B cell (primary cell): ENCODE data around the gene ATAD3A. TPM values are rescaled to one million over a fixed set of nuclear protein-coding genes. Genes with fewer than 3 reads are reported as not detected.
"Not testable (repeated sequence)": the region's sequence is repeated elsewhere in the genome, so short reads cannot be mapped to it uniquely, and the experiment has no call there.

ENCODE experiments used
- ATAC-seq: fragments of 200-7000 bp; cut with Tn5 transposase; one replicate; pipeline ENCODE4 v1.10.0; 2021; ENCODE audit warnings: low read depth, mild to moderate bottlenecking, moderate number of reproducible peaks, moderate library complexity
- CTCF ChIA-PET: fragments of 350-600 bp; sonication (Branson Sonifier 250); formaldehyde crosslinking; loops from one replicate; lab custom pipeline; 2021; ENCODE audit warnings: antibody characterized with exemption, inconsistent platforms; lab: Charles Lee
- POLR2A ChIA-PET: fragments of 350-600 bp; sonication (Branson Sonifier 250); formaldehyde crosslinking; loops from one replicate; lab custom pipeline; 2021; ENCODE audit warnings: antibody characterized with exemption; lab: Charles Lee
- DNase-seq: peaks from one replicate; pipeline ENCODE4 v3.0.0; 2013
- H2AFZ ChIP-seq: 2 replicates; pipeline ENCODE4 v1.6.1; 2012; ENCODE audit warnings: mild to moderate bottlenecking, low read depth, low read length; ENCODE audit not compliant: insufficient read depth, poor library complexity, severe bottlenecking
- H3K27ac ChIP-seq, 2 donors: 1 replicate in 1 of 2; 2 replicates in 1 of 2; pipeline ENCODE4 v1.5.1; 2012 to 2013; ENCODE audit warnings: low read length in 2 of 2, mild to moderate bottlenecking in 2 of 2, moderate library complexity in 1 of 2
- H3K27me3 ChIP-seq, 4 experiments: fragments of 200-600 bp in 1 of 4; sonication (generic) in 1 of 4; replicated peaks in 1 of 4; 1 replicate in 2 of 4; 2 replicates in 2 of 4; pipeline versions ENCODE4 v1.6.1 to v1.7.0; 2013 to 2016; ENCODE audit warnings: low read length in 3 of 4, mild to moderate bottlenecking in 2 of 4, mixed read lengths in 1 of 4, moderate library complexity in 1 of 4; ENCODE audit not compliant: insufficient read depth in 4 of 4, control insufficient read depth in 3 of 4; ENCODE audit errors: control extremely low read depth in 1 of 4
- H3K36me3 ChIP-seq, 2 experiments: replicated peaks in 1 of 2; 1 replicate in 1 of 2; 2 replicates in 1 of 2; pipeline versions ENCODE4 v1.6.1 to v1.7.1; 2013; ENCODE audit warnings: low read length in 1 of 2; ENCODE audit not compliant: insufficient read depth in 2 of 2, control insufficient read depth in 1 of 2; ENCODE audit errors: control extremely low read depth in 1 of 2, extremely low read depth in 1 of 2
- H3K4me1 ChIP-seq, 2 donors: fragments of 200-600 bp in 1 of 2; sonication (generic) in 1 of 2; 1 replicate in 1 of 2; 2 replicates in 1 of 2; pipeline versions ENCODE4 v1.5.1 to v1.6.1; 2013 to 2017; ENCODE audit warnings: low read length in 2 of 2; ENCODE audit not compliant: control insufficient read depth in 2 of 2, insufficient read depth in 2 of 2
- H3K4me2 ChIP-seq: replicated peaks from 2 replicates; pipeline ENCODE3; 2012; ENCODE audit warnings: mild to moderate bottlenecking, low read depth, low read length; ENCODE audit not compliant: poor library complexity, severe bottlenecking
- H3K4me3 ChIP-seq, 5 experiments: fragments of 200-600 bp in 1 of 5; sonication (generic) in 1 of 5; 1 replicate in 3 of 5; 2 replicates in 2 of 5; pipeline versions ENCODE4 v1.5.1 to v1.7.0; 2011 to 2016; ENCODE audit warnings: low read length in 4 of 5, mild to moderate bottlenecking in 4 of 5, low read depth in 2 of 5, control low read depth in 1 of 5, moderate library complexity in 1 of 5; ENCODE audit not compliant: insufficient read depth in 1 of 5; ENCODE audit errors: control extremely low read depth in 1 of 5, extremely low read depth in 1 of 5
- H3K79me2 ChIP-seq: fragments of 200-600 bp; sonication (generic); one replicate; pipeline ENCODE4 v1.6.0; 2016; ENCODE audit warnings: low read length; ENCODE audit not compliant: control insufficient read depth, insufficient read depth
- H3K9ac ChIP-seq: fragments of 200-600 bp; sonication (generic); 2 replicates; pipeline ENCODE4 v1.6.1; 2017; ENCODE audit warnings: mild to moderate bottlenecking, low read length, moderate library complexity
- H3K9me3 ChIP-seq, 3 donors: one replicate each; pipeline versions ENCODE4 v1.6.1 to v1.7.1; 2013; ENCODE audit warnings: low read length in 2 of 3; ENCODE audit not compliant: control insufficient read depth in 2 of 3, insufficient read depth in 1 of 3; ENCODE audit errors: control extremely low read depth in 1 of 3
- H4K20me1 ChIP-seq: 2 replicates; pipeline ENCODE4 v1.6.0; 2012; ENCODE audit warnings: mild to moderate bottlenecking, low read length; ENCODE audit not compliant: insufficient read depth, control insufficient read depth, poor library complexity, severe bottlenecking
- H3K27ac Mint-ChIP-seq: one replicate; pipeline ENCODE4 v1.8.0; 2021; ENCODE audit warnings: mixed read lengths
- H3K27me3 Mint-ChIP-seq: one replicate; pipeline ENCODE4 v1.8.0; 2021; ENCODE audit warnings: mixed read lengths
- H3K4me1 Mint-ChIP-seq: one replicate; pipeline ENCODE4 v1.8.0; 2021; ENCODE audit warnings: mixed read lengths
- H3K4me3 Mint-ChIP-seq: one replicate; pipeline ENCODE4 v1.8.0; 2021; ENCODE audit warnings: mixed read lengths
- H3K9me3 Mint-ChIP-seq: one replicate; pipeline ENCODE4 v1.8.0; 2022; ENCODE audit warnings: mixed read lengths; ENCODE audit not compliant: insufficient read depth
- CTCF ChIP-seq: fragments of 200-600 bp; IDR thresholded peaks from one replicate; pipeline ENCODE4 v1.8.0; 2022; ENCODE audit warnings: antibody characterized with exemption, mild to moderate bottlenecking
- EZH2 ChIP-seq: IDR thresholded peaks from 2 replicates; pipeline ENCODE4 v1.6.1; 2012; ENCODE audit warnings: borderline replicate concordance, low read depth, mild to moderate bottlenecking, moderate library complexity, low read length; ENCODE audit not compliant: insufficient read depth, poor library complexity, severe bottlenecking
- WGBS: methylation state at CpG from one replicate; pipeline ENCODE4 v1.1.5; 2013; ENCODE audit warnings: missing lambda C conversion rate; ENCODE audit not compliant: insufficient coverage; 5-methylcytosine and 5-hydroxymethylcytosine counted together
- intact Hi-C: fragments of 100-400 bp; cut with micrococcal nuclease; formaldehyde crosslinking; loops from one replicate; pipeline ENCODE4 v1.10.0; 2022
- polyA plus RNA-seq: library from polyadenylated mRNA; depleted of rRNA; stranded (reverse); fragments of >200 nt; gene quantifications from 2 replicates; pipeline ENCODE4 v1.2.3, GENCODE V29; 2012
- total RNA-seq, 2 donors: library from RNA; stranded (reverse); fragments of 120-200 nt in 1 of 2; gene quantifications; 1 replicate in 1 of 2; 2 replicates in 1 of 2; pipeline versions ENCODE4 v1.2.3 to v1.2.4, GENCODE V29; 2013 to 2022

ATAD3A gene
- total and polyA plus RNA-seq, 2 donors (not counting 1 experiment from before 2014, with no cell fraction given), result 17.5 to 17.8 TPM

DNA sequence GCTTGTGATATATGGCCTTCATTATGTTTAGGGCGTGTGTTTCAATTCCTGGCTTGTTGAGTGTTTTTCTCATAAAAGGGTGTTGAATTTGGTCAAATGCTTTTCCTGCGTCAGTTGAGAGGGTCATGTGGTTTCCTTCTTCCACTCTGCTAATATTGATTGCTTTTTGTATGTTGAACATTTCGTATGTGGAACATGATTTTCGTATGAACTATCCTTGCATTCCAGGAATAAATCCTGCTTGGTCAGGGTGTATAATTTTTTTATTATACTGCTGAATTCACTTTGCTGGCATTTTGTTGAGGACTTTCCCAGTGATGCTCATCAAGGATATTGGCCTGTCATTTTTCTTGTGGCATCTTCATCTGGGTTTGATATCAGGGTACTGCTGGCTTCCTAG lies 4.7 kb upstream of the ATAD3A start:
- no peak for DNase-seq
- Mint-ChIP-seq H3K27ac (no peak overlapping the region), H3K4me1 (peaks cover 19% of the 10 kb centered on the region), H3K9me3 (no peaks in the 10 kb centered on the region), H3K4me3 (no peak overlapping the region), H3K27me3 (no peaks in the 10 kb centered on the region)
- Histone ChIP-seq H3K79me2 (no peaks in the 10 kb centered on the region), H3K27me3 (no peaks in the 10 kb centered on the region), H3K4me3 (no peak overlapping the region), H3K4me1 (peaks cover 9 to 15% of the 10 kb centered on the region in 2 donors), H3K36me3 (no peaks in the 10 kb centered on the region), H3K9ac (no peak overlapping the region), H3K27ac (no peak overlapping the region), H2AFZ (no peak overlapping the region), H3K4me2 (no peak overlapping the region), H3K9me3 (no peaks in the 10 kb centered on the region), H4K20me1 (no peaks in the 10 kb centered on the region)
- intact Hi-C loops, result no loop called here
- CTCF ChIA-PET, result no interaction called here
- TF ChIP-seq CTCF (no peak), EZH2 (no peak)
- 82% methylated on average over 2 of the region's 4 CpGs for WGBS
- ATAC-seq, result no peak
- POLR2A ChIA-PET, result no interaction called here

GRCh38 chr1:1508775-1509464 lies 3.0 kb upstream of the ATAD3A start:
- H3K4me1 ChIP-seq, result peaks cover 9 to 18% of the 10 kb centered on the region in 2 donors
- H4K20me1 ChIP-seq, H3K4me3 ChIP-seq, H3K4me2 ChIP-seq, H2AFZ ChIP-seq, H3K4me3 Mint-ChIP-seq, intact Hi-C loops, POLR2A ChIA-PET, H3K9me3 ChIP-seq, H3K9ac ChIP-seq, H3K79me2 ChIP-seq, H3K27ac Mint-ChIP-seq, CTCF ChIA-PET, DNase-seq, H3K27me3 Mint-ChIP-seq, ATAC-seq, H3K27me3 ChIP-seq, H3K27ac ChIP-seq, H3K9me3 Mint-ChIP-seq, H3K36me3 ChIP-seq: not testable (repeated sequence)
- peaks cover 24% of the 10 kb centered on the region for H3K4me1 Mint-ChIP-seq
- WGBS, result 78% methylated on average over 10 of the region's 34 CpGs

GRCh38 chr1:1509465-1509850 lies 2.5 kb upstream of the ATAD3A start:
- H3K27me3 Mint-ChIP-seq, result not testable (repeated sequence)

More at GRCh38 chr1:1509465-1509850, 2.5 kb upstream of the ATAD3A start:
- H3K9me3 ChIP-seq, H3K27me3 ChIP-seq, DNase-seq, POLR2A ChIA-PET, H4K20me1 ChIP-seq, ATAC-seq, H3K27ac Mint-ChIP-seq, H3K9ac ChIP-seq, H3K4me3 Mint-ChIP-seq, H3K4me3 ChIP-seq, H3K79me2 ChIP-seq, H3K36me3 ChIP-seq, intact Hi-C loops, CTCF ChIA-PET, H3K27ac ChIP-seq, H2AFZ ChIP-seq, H3K4me2 ChIP-seq, H3K9me3 Mint-ChIP-seq: not testable (repeated sequence)
- H3K4me1 ChIP-seq, result peaks cover 9 to 18% of the 10 kb centered on the region in 2 donors
- WGBS, result 70% methylated on average over 5 of the region's 21 CpGs
- H3K4me1 Mint-ChIP-seq, result peaks cover 24% of the 10 kb centered on the region
